ENCODE results near the gene SORBS1. TPM values are rescaled to one million over a fixed set of nuclear protein-coding genes. Genes with fewer than 3 reads are reported as not detected.

The SORBS1 gene
- total RNA-seq, 1 donor from 2014 or later = 221 TPM

- Mint-ChIP-seq H3K36me3 (ENCODE audit: unreplicated experiment) (no peaks in the 10 kb centered on the region), H3K27ac (ENCODE audit: unreplicated experiment) (no peak overlapping the region), H3K4me3 (ENCODE audit: unreplicated experiment) (no peak overlapping the region), H3K4me1 (ENCODE audit: low read depth, unreplicated experiment) (no peaks in the 10 kb centered on the region), H3K9me3 (ENCODE audit: unreplicated experiment) (no peaks in the 10 kb centered on the region), H3K27me3 (ENCODE audit: unreplicated experiment) (peaks cover 1% of the 10 kb centered on the region)
- no peak for TF ChIP-seq CTCF (IDR thresholded peaks at IDR 0.05; ENCODE audit: partially characterized antibody, unreplicated experiment)
- DNase-seq = no peak
Observed at GRCh38 chr10:95343573-95343972, 217.6 kb downstream of the SORBS1 start.

- no peaks in the 10 kb centered on the region for H3K4me1 Mint-ChIP-seq (ENCODE audit: low read depth, unreplicated experiment)
- H3K4me3 Mint-ChIP-seq (ENCODE audit: unreplicated experiment) = no peak overlapping the region
- TF ChIP-seq CTCF (IDR thresholded peaks at IDR 0.05; ENCODE audit: partially characterized antibody, unreplicated experiment) = no peak
- H3K36me3 Mint-ChIP-seq (ENCODE audit: unreplicated experiment) = peaks cover 5% of the 10 kb centered on the region
- DNase-seq = no peak
- H3K9me3 Mint-ChIP-seq (ENCODE audit: unreplicated experiment) = peaks cover 1% of the 10 kb centered on the region
- no peak overlapping the region for H3K27ac Mint-ChIP-seq (ENCODE audit: unreplicated experiment)
- peaks cover 5% of the 10 kb centered on the region for H3K27me3 Mint-ChIP-seq (ENCODE audit: unreplicated experiment)
Observed at GRCh38 chr10:95341716-95342130, 219.4 kb downstream of the SORBS1 start.

- H3K27ac Mint-ChIP-seq (ENCODE audit: unreplicated experiment) = no peak overlapping the region
- no peak for TF ChIP-seq CTCF (IDR thresholded peaks at IDR 0.05; ENCODE audit: partially characterized antibody, unreplicated experiment)
- H3K9me3 Mint-ChIP-seq (ENCODE audit: unreplicated experiment) = peaks cover 6% of the 10 kb centered on the region
- no peaks in the 10 kb centered on the region for H3K4me1 Mint-ChIP-seq (ENCODE audit: low read depth, unreplicated experiment)
- peaks cover 5% of the 10 kb centered on the region for H3K27me3 Mint-ChIP-seq (ENCODE audit: unreplicated experiment)
- peaks cover 5% of the 10 kb centered on the region for H3K36me3 Mint-ChIP-seq (ENCODE audit: unreplicated experiment)
- no peak for DNase-seq
- H3K4me3 Mint-ChIP-seq (ENCODE audit: unreplicated experiment) = no peak overlapping the region
Observed at GRCh38 chr10:95339863-95340262, 221.3 kb downstream of the SORBS1 start.

- TF ChIP-seq CTCF (IDR thresholded peaks at IDR 0.05; ENCODE audit: partially characterized antibody, unreplicated experiment) = no peak
- peaks cover 7% of the 10 kb centered on the region for H3K27me3 Mint-ChIP-seq (ENCODE audit: unreplicated experiment)
- no peak overlapping the region for H3K27ac Mint-ChIP-seq (ENCODE audit: unreplicated experiment)
Observed at GRCh38 chr10:95337423-95338160, 223.6 kb downstream of the SORBS1 start.

GRCh38 chr10:95336702-95337101 lies 224.5 kb downstream of the SORBS1 start:
- Mint-ChIP-seq H3K9me3 (ENCODE audit: unreplicated experiment) (peaks cover 6% of the 10 kb centered on the region), H3K27me3 (ENCODE audit: unreplicated experiment) (peaks cover 8% of the 10 kb centered on the region), H3K4me3 (ENCODE audit: unreplicated experiment) (no peak overlapping the region), H3K27ac (ENCODE audit: unreplicated experiment) (no peak overlapping the region), H3K36me3 (ENCODE audit: unreplicated experiment) (peaks cover 5% of the 10 kb centered on the region), H3K4me1 (ENCODE audit: low read depth, unreplicated experiment) (no peaks in the 10 kb centered on the region)
- DNase-seq = no peak
- no peak for TF ChIP-seq CTCF (IDR thresholded peaks at IDR 0.05; ENCODE audit: partially characterized antibody, unreplicated experiment)

More at GRCh38 chr10:95337423-95338160, 223.6 kb downstream of the SORBS1 start:
- no peak for DNase-seq
- H3K9me3 Mint-ChIP-seq (ENCODE audit: unreplicated experiment) = peaks cover 6% of the 10 kb centered on the region
- H3K4me3 Mint-ChIP-seq (ENCODE audit: unreplicated experiment) = no peak overlapping the region
- H3K36me3 Mint-ChIP-seq (ENCODE audit: unreplicated experiment) = peaks cover 5% of the 10 kb centered on the region
- no peaks in the 10 kb centered on the region for H3K4me1 Mint-ChIP-seq (ENCODE audit: low read depth, unreplicated experiment)

All from glutamatergic neuron (in vitro differentiated cells).